Measurements from ENCODE around the gene UBE2G1. TPM values are rescaled to one million over a fixed set of nuclear protein-coding genes. Genes with fewer than 3 reads are reported as not detected.

Gene UBE2G1
- total and polyA plus RNA-seq, 2 of the 13 experiments (the other 11 are each of a cell fraction or from before 2014, with no cell fraction given), result 27.9 to 42.6 TPM

DNA sequence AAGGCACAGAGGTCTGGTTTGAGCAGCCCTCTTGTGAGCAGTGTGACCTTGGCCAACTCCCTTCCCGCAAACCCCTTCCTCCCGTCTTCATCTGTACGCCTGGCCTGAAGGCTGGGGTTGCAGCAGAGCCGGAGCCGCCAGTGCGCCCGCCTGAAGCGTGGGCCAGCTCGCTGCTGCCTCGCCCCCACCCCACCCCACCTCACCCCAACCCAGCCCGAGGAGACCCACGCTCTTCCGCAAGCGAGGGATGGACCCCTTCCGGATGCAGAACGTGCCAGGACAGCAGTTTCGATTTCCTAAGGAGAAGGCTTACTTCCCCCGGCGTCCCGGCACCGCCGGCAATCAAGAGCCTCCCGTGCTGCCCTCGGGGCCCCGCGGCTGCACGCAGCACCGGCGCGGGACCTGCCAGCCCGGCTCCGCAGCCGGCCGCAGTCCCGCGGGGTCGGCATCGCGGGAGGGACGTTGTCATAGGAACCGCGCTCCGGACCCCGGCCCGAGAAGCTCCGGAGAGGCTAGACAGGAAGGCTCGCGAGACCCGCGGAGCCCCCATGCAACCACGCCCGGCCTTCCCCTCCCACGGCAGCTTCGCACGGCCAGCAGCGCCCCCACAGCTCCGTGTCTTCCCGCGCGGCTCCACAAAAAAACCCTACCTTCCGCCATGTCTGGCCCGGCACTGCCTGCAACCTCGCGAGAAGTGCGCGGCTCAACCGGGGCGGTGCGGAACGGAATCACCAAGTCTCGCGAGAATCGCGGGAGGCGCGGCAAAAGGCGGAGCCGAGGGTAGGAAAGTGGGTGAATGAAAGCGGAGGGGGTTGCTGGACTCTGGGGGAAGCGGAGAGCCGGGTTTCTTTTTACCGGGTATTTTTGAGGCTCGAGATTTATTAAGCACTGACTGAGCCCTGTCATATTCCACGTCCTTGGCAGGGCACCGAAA, 102.9 kb downstream of the UBE2G1 start, which contains the start of gene ANKFY1 (continued):
- TF ChIP-seq, protein P1, sequence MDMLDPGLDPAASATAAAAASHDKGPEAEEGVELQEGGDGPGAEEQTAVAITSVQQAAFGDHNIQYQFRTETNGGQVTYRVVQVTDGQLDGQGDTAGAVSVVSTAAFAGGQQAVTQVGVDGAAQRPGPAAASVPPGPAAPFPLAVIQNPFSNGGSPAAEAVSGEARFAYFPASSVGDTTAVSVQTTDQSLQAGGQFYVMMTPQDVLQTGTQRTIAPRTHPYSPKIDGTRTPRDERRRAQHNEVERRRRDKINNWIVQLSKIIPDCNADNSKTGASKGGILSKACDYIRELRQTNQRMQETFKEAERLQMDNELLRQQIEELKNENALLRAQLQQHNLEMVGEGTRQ (IDR thresholded peaks at IDR 0.05; ENCODE audit: low read depth, low read length), result no peak
- TF ChIP-seq, protein P1 (CRISPR knock-in tag; IDR thresholded peaks at IDR 0.05; ENCODE audit: borderline replicate concordance), result no peak
- TF ChIP-seq, protein P2, sequence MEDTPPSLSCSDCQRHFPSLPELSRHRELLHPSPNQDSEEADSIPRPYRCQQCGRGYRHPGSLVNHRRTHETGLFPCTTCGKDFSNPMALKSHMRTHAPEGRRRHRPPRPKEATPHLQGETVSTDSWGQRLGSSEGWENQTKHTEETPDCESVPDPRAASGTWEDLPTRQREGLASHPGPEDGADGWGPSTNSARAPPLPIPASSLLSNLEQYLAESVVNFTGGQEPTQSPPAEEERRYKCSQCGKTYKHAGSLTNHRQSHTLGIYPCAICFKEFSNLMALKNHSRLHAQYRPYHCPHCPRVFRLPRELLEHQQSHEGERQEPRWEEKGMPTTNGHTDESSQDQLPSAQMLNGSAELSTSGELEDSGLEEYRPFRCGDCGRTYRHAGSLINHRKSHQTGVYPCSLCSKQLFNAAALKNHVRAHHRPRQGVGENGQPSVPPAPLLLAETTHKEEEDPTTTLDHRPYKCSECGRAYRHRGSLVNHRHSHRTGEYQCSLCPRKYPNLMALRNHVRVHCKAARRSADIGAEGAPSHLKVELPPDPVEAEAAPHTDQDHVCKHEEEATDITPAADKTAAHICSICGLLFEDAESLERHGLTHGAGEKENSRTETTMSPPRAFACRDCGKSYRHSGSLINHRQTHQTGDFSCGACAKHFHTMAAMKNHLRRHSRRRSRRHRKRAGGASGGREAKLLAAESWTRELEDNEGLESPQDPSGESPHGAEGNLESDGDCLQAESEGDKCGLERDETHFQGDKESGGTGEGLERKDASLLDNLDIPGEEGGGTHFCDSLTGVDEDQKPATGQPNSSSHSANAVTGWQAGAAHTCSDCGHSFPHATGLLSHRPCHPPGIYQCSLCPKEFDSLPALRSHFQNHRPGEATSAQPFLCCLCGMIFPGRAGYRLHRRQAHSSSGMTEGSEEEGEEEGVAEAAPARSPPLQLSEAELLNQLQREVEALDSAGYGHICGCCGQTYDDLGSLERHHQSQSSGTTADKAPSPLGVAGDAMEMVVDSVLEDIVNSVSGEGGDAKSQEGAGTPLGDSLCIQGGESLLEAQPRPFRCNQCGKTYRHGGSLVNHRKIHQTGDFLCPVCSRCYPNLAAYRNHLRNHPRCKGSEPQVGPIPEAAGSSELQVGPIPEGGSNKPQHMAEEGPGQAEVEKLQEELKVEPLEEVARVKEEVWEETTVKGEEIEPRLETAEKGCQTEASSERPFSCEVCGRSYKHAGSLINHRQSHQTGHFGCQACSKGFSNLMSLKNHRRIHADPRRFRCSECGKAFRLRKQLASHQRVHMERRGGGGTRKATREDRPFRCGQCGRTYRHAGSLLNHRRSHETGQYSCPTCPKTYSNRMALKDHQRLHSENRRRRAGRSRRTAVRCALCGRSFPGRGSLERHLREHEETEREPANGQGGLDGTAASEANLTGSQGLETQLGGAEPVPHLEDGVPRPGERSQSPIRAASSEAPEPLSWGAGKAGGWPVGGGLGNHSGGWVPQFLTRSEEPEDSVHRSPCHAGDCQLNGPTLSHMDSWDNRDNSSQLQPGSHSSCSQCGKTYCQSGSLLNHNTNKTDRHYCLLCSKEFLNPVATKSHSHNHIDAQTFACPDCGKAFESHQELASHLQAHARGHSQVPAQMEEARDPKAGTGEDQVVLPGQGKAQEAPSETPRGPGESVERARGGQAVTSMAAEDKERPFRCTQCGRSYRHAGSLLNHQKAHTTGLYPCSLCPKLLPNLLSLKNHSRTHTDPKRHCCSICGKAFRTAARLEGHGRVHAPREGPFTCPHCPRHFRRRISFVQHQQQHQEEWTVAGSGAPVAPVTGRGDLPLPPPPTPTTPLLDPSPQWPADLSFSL (CRISPR knock-in tag; IDR thresholded peaks at IDR 0.05), result no peak
- TF ChIP-seq, protein P3, sequence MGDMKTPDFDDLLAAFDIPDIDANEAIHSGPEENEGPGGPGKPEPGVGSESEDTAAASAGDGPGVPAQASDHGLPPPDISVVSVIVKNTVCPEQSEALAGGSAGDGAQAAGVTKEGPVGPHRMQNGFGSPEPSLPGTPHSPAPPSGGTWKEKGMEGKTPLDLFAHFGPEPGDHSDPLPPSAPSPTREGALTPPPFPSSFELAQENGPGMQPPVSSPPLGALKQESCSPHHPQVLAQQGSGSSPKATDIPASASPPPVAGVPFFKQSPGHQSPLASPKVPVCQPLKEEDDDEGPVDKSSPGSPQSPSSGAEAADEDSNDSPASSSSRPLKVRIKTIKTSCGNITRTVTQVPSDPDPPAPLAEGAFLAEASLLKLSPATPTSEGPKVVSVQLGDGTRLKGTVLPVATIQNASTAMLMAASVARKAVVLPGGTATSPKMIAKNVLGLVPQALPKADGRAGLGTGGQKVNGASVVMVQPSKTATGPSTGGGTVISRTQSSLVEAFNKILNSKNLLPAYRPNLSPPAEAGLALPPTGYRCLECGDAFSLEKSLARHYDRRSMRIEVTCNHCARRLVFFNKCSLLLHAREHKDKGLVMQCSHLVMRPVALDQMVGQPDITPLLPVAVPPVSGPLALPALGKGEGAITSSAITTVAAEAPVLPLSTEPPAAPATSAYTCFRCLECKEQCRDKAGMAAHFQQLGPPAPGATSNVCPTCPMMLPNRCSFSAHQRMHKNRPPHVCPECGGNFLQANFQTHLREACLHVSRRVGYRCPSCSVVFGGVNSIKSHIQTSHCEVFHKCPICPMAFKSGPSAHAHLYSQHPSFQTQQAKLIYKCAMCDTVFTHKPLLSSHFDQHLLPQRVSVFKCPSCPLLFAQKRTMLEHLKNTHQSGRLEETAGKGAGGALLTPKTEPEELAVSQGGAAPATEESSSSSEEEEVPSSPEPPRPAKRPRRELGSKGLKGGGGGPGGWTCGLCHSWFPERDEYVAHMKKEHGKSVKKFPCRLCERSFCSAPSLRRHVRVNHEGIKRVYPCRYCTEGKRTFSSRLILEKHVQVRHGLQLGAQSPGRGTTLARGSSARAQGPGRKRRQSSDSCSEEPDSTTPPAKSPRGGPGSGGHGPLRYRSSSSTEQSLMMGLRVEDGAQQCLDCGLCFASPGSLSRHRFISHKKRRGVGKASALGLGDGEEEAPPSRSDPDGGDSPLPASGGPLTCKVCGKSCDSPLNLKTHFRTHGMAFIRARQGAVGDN (CRISPR knock-in tag; IDR thresholded peaks at IDR 0.05), result peak; percentile 81
- TF ChIP-seq, protein P4, sequence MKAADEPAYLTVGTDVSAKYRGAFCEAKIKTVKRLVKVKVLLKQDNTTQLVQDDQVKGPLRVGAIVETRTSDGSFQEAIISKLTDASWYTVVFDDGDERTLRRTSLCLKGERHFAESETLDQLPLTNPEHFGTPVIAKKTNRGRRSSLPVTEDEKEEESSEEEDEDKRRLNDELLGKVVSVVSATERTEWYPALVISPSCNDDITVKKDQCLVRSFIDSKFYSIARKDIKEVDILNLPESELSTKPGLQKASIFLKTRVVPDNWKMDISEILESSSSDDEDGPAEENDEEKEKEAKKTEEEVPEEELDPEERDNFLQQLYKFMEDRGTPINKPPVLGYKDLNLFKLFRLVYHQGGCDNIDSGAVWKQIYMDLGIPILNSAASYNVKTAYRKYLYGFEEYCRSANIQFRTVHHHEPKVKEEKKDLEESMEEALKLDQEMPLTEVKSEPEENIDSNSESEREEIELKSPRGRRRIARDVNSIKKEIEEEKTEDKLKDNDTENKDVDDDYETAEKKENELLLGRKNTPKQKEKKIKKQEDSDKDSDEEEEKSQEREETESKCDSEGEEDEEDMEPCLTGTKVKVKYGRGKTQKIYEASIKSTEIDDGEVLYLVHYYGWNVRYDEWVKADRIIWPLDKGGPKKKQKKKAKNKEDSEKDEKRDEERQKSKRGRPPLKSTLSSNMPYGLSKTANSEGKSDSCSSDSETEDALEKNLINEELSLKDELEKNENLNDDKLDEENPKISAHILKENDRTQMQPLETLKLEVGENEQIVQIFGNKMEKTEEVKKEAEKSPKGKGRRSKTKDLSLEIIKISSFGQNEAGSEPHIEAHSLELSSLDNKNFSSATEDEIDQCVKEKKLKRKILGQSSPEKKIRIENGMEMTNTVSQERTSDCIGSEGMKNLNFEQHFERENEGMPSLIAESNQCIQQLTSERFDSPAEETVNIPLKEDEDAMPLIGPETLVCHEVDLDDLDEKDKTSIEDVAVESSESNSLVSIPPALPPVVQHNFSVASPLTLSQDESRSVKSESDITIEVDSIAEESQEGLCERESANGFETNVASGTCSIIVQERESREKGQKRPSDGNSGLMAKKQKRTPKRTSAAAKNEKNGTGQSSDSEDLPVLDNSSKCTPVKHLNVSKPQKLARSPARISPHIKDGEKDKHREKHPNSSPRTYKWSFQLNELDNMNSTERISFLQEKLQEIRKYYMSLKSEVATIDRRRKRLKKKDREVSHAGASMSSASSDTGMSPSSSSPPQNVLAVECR (CRISPR knock-in tag; IDR thresholded peaks at IDR 0.05; ENCODE audit: borderline replicate concordance), result peak; percentile 82; the same call in 1 of the 2 replicates
- TF ChIP-seq ZNF556 (CRISPR knock-in tag; IDR thresholded peaks at IDR 0.05; ENCODE audit: borderline replicate concordance), result peak; percentile 71; the same call in 1 of the 2 replicates
- TF ChIP-seq ZNF274 (CRISPR knock-in tag; IDR thresholded peaks at IDR 0.05), result peak; percentile 36; the same call in 1 of the 2 replicates
- peak; percentile 83 for TF ChIP-seq ELF1 (CRISPR knock-in tag; IDR thresholded peaks at IDR 0.05)
- no peak for TF ChIP-seq FIP1L1 (IDR thresholded peaks at IDR 0.05; ENCODE audit: borderline replicate concordance, insufficient read depth, low read depth, low read length)

All from HepG2 (cell line).